Neural crest cell (in vitro differentiated cells): ENCODE measurements around the gene ACTL8. TPM values are rescaled to one million over a fixed set of nuclear protein-coding genes. Genes with fewer than 3 reads are reported as not detected.

Experiments used
- DNase-seq: peaks from one replicate; pipeline ENCODE4 v3.0.0; 2021; ENCODE audit warnings: low read depth, mixed read lengths, low spot score
- H3K27ac Mint-ChIP-seq: one replicate; pipeline ENCODE4 v1.8.0; 2021; ENCODE audit warnings: mild to moderate bottlenecking, mixed read lengths; ENCODE audit not compliant: unreplicated experiment
- H3K27me3 Mint-ChIP-seq: 2 replicates; pipeline ENCODE4 v1.8.0; 2021; ENCODE audit warnings: low read depth, mild to moderate bottlenecking, mixed read lengths
- H3K36me3 Mint-ChIP-seq: 2 replicates; pipeline ENCODE4 v1.8.0; 2021; ENCODE audit warnings: low read depth, mild to moderate bottlenecking, mixed read lengths
- H3K4me1 Mint-ChIP-seq: 2 replicates; pipeline ENCODE4 v1.8.0; 2021; ENCODE audit warnings: mixed read lengths
- H3K4me3 Mint-ChIP-seq: one replicate; pipeline ENCODE4 v1.8.0; 2021; ENCODE audit warnings: mild to moderate bottlenecking, mixed read lengths
- H3K9me3 Mint-ChIP-seq: 2 replicates; pipeline ENCODE4 v1.8.0; 2021; ENCODE audit warnings: mixed read lengths
- total RNA-seq: library from RNA; stranded (reverse); gene quantifications from 2 replicates; pipeline ENCODE4 v1.2.1, GENCODE V29; 2021
- TF ChIP-seq, protein P1 (sequence below): fragments of 200-600 bp; sonication (generic); conservative IDR thresholded peaks from 2 replicates; pipeline ENCODE4 v1.5.0; 2021; ENCODE audit warnings: antibody characterized with exemption, mild to moderate bottlenecking

The ACTL8 gene
- total RNA-seq, 1 donor from 2014 or later: not detected

GRCh38 chr1:17729248-17729647 is 25.9 kb upstream of the ACTL8 start:
- Mint-ChIP-seq H3K4me3 (no peak overlapping the region), H3K9me3 (no peaks in the 10 kb centered on the region), H3K36me3 (no peaks in the 10 kb centered on the region), H3K4me1 (no peaks in the 10 kb centered on the region), H3K27me3 (no peaks in the 10 kb centered on the region), H3K27ac (no peak overlapping the region)
- TF ChIP-seq, protein P1, sequence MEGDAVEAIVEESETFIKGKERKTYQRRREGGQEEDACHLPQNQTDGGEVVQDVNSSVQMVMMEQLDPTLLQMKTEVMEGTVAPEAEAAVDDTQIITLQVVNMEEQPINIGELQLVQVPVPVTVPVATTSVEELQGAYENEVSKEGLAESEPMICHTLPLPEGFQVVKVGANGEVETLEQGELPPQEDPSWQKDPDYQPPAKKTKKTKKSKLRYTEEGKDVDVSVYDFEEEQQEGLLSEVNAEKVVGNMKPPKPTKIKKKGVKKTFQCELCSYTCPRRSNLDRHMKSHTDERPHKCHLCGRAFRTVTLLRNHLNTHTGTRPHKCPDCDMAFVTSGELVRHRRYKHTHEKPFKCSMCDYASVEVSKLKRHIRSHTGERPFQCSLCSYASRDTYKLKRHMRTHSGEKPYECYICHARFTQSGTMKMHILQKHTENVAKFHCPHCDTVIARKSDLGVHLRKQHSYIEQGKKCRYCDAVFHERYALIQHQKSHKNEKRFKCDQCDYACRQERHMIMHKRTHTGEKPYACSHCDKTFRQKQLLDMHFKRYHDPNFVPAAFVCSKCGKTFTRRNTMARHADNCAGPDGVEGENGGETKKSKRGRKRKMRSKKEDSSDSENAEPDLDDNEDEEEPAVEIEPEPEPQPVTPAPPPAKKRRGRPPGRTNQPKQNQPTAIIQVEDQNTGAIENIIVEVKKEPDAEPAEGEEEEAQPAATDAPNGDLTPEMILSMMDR: no peak
- no peak for DNase-seq

DNA sequence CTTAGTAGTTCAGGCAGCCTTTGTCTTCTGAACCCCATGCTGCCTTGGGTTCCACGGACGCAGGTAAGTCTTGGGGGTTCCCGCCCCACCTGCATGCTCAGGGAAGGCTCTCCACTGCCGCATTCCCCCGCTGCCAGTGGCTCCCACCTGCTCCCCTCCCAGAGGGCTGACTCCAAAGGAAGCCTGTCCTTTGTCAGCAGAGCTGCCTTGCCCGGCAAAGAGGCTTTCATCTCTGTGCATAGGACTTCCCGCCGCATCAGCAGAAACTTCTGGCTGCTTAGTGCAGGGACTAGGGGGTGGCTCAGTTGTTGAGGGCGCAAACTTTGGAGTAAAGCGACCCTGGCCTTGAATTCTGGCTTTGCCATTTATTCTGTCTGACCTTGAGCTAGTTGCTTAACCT is 25.2 kb upstream of the ACTL8 start:
- DNase-seq: no peak
- H3K4me1 Mint-ChIP-seq: no peaks in the 10 kb centered on the region
- H3K27me3 Mint-ChIP-seq: no peaks in the 10 kb centered on the region
- H3K36me3 Mint-ChIP-seq: no peaks in the 10 kb centered on the region
- H3K27ac Mint-ChIP-seq: no peak overlapping the region
- no peak overlapping the region for H3K4me3 Mint-ChIP-seq
- H3K9me3 Mint-ChIP-seq: no peaks in the 10 kb centered on the region
- TF ChIP-seq, protein P1: no peak

DNA sequence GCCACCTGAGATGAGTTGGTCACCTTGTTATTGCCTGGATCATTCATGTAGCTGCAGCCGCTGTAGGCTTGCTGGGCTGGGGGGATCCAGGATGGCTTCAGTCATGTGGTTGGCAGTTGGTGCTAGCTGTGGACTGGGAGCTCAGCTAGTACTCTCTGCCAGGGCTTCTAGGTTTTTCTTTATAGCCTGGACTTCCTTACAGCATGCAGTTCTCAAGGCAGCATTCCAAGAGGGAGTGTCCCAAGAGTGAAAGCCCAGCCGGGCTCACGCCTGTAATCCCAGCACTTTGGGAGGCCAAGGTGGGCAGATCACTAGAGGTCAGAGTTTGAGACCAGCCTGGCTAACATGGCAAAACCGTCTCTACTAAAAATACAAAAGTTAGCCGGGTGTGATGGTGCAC is 23.7 kb upstream of the ACTL8 start:
- Mint-ChIP-seq H3K9me3 (no peaks in the 10 kb centered on the region), H3K36me3 (no peaks in the 10 kb centered on the region), H3K27ac (no peak overlapping the region), H3K4me1 (no peaks in the 10 kb centered on the region), H3K4me3 (no peak overlapping the region), H3K27me3 (no peaks in the 10 kb centered on the region)
- TF ChIP-seq, protein P1: no peak
- no peak for DNase-seq

- H3K36me3 Mint-ChIP-seq: no peaks in the 10 kb centered on the region
- TF ChIP-seq, protein P1: no peak
- no peaks in the 10 kb centered on the region for H3K4me1 Mint-ChIP-seq
- no peaks in the 10 kb centered on the region for H3K9me3 Mint-ChIP-seq
- no peak overlapping the region for H3K4me3 Mint-ChIP-seq
- H3K27ac Mint-ChIP-seq: no peak overlapping the region
- H3K27me3 Mint-ChIP-seq: no peaks in the 10 kb centered on the region
- no peak for DNase-seq
Measured at GRCh38 chr1:17732475-17732874, 22.7 kb upstream of the ACTL8 start.

DNA sequence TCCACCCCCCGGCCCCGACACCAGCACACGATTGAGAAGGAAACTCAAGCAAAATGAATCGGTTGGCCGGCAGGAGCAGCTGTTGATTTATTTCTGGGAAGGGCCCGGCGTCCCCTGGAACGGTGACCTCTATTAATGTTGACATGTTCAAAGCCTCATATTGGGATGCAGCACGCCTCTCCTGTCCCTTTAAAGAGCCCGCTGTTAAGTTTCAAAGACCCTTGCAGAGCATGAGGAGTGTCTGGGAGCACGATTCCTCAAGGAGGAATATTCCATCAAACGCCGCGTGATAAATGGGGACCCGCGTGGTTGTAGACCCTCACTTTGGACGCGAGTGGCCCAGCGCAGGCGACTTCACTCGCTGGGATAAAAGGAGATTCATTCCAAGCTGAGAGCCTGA is 21.5 kb upstream of the ACTL8 start:
- Mint-ChIP-seq H3K27ac (no peak overlapping the region), H3K4me3 (no peak overlapping the region), H3K36me3 (no peaks in the 10 kb centered on the region), H3K27me3 (no peaks in the 10 kb centered on the region), H3K9me3 (no peaks in the 10 kb centered on the region), H3K4me1 (no peaks in the 10 kb centered on the region)
- no peak for DNase-seq
- TF ChIP-seq, protein P1: no peak

DNA sequence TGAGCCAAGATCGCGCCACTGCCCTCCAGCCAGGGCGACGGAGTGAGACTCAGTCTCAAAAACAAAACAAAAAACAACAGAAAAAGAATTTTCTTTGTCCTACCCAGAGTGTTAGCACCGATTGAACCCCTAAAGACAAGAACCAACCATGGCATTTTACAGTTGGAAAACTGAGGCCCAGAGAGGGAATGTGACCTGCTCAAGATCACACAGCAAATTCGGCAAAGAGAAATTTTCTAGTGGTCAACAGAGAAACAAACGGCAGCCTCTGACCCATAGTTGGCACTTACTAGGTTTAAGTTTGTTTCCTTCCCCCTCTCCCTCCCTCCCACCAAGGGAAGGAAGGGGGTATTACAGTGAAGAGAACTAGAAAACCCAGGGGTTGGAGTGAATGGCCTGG is 20.5 kb upstream of the ACTL8 start:
- Mint-ChIP-seq H3K9me3 (no peaks in the 10 kb centered on the region), H3K4me3 (no peak overlapping the region), H3K27me3 (no peaks in the 10 kb centered on the region), H3K27ac (no peak overlapping the region), H3K36me3 (no peaks in the 10 kb centered on the region), H3K4me1 (no peaks in the 10 kb centered on the region)
- DNase-seq: no peak
- TF ChIP-seq, protein P1: no peak
